Endodermal cell (in vitro differentiated cells): ENCODE measurements around the gene LRRC1. TPM values are rescaled to one million over a fixed set of nuclear protein-coding genes. Genes with fewer than 3 reads are reported as not detected.

Source experiments
- DNase-seq: peaks from one replicate; pipeline ENCODE4 v3.0.0-alpha.2; 2017
- H3K27ac ChIP-seq: 2 replicates; pipeline ENCODE4 v1.5.1; 2013; ENCODE audit warnings: mild to moderate bottlenecking, low read depth, low read length, moderate library complexity
- H3K27me3 ChIP-seq: 2 replicates; pipeline ENCODE4 v1.6.1; 2013; ENCODE audit warnings: mild to moderate bottlenecking, low read length, moderate library complexity; ENCODE audit not compliant: insufficient read depth, control insufficient read depth, poor library complexity, severe bottlenecking
- H3K36me3 ChIP-seq: 2 replicates; pipeline ENCODE4 v1.7.0; 2013; ENCODE audit warnings: mild to moderate bottlenecking, low read length, moderate library complexity; ENCODE audit not compliant: control insufficient read depth, insufficient read depth
- H3K4me1 ChIP-seq: one replicate; pipeline ENCODE4 v1.7.0; 2013; ENCODE audit warnings: low read length; ENCODE audit not compliant: control insufficient read depth, insufficient read depth
- H3K4me3 ChIP-seq: 2 replicates; pipeline ENCODE4 v1.5.1; 2013; ENCODE audit warnings: mild to moderate bottlenecking, low read length, moderate library complexity
- H3K9ac ChIP-seq: 2 replicates; pipeline ENCODE4 v1.6.1; 2013; ENCODE audit warnings: mild to moderate bottlenecking, low read length, moderate library complexity; ENCODE audit not compliant: poor library complexity, severe bottlenecking; ENCODE audit errors: extremely low read depth
- H3K9me3 ChIP-seq: 2 replicates; pipeline ENCODE4 v1.6.1; 2013; ENCODE audit warnings: mild to moderate bottlenecking, low read length, moderate library complexity; ENCODE audit not compliant: control insufficient read depth
- H3K27ac Mint-ChIP-seq: 2 replicates; pipeline ENCODE4 v1.8.0; 2020; ENCODE audit warnings: mixed read lengths
- H3K27me3 Mint-ChIP-seq: 2 replicates; pipeline ENCODE4 v1.8.0; 2021; ENCODE audit warnings: mild to moderate bottlenecking, mixed read lengths; ENCODE audit not compliant: insufficient read depth
- H3K36me3 Mint-ChIP-seq: 2 replicates; pipeline ENCODE4 v1.8.0; 2020; ENCODE audit warnings: low read depth, mixed read lengths
- H3K4me1 Mint-ChIP-seq: 2 replicates; pipeline ENCODE4 v1.8.0; 2020; ENCODE audit warnings: mixed read lengths
- H3K4me3 Mint-ChIP-seq: 2 replicates; pipeline ENCODE4 v1.8.0; 2020; ENCODE audit warnings: mild to moderate bottlenecking, moderate library complexity, mixed read lengths
- H3K9me3 Mint-ChIP-seq: 2 replicates; pipeline ENCODE4 v1.8.0; 2020; ENCODE audit warnings: mild to moderate bottlenecking, mixed read lengths
- WGBS, 2 experiments: methylation state at CpG; one replicate each; pipeline versions ENCODE4 v1.1.5 to v1.1.7; 2013; ENCODE audit warnings: missing lambda C conversion rate in 2 of 2, mixed read lengths in 1 of 2; ENCODE audit not compliant: insufficient coverage in 1 of 2, insufficient read length in 1 of 2; 5-methylcytosine and 5-hydroxymethylcytosine counted together
- total RNA-seq, 2 donors: library from RNA; stranded (reverse); fragmentation: NEBNext Ultra II Directional in 1 of 2; extraction: Animal tissue kit (Norgen Biotek cat#: 25700) in 1 of 2; gene quantifications; 2 replicates in 1 of 2; 3 replicates in 1 of 2; pipeline ENCODE4 v1.2.1, GENCODE V29; 2021
- TF ChIP-seq, protein P1 (sequence below): fragments of 200-600 bp; sonication (generic); conservative IDR thresholded peaks from 2 replicates; pipeline ENCODE4 v1.5.0; 2021; ENCODE audit warnings: antibody characterized with exemption, mild to moderate bottlenecking

LRRC1 gene
- total RNA-seq, 2 donors from 2014 or later: 14.1 to 15.3 TPM

DNA sequence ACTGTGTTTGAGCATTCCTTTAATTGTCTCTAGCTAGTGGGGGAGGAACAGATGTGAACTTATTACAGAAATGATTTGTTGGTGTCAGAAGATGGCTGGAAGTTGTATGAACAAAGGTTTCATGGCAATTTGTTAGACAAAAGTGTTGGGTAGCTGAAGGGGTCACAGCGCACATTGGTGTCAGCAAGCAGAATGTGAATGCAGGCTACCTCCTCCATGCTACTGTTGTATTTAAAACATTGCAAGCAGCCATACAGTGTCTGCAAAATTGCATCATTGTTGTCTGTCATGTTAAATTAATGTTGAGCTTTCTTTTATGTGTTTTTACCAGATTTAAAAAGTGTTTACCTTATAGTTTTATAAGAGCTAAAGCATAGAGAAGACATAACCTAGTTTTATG, 6.2 kb downstream of the LRRC1 start:
- TF ChIP-seq, protein P1, sequence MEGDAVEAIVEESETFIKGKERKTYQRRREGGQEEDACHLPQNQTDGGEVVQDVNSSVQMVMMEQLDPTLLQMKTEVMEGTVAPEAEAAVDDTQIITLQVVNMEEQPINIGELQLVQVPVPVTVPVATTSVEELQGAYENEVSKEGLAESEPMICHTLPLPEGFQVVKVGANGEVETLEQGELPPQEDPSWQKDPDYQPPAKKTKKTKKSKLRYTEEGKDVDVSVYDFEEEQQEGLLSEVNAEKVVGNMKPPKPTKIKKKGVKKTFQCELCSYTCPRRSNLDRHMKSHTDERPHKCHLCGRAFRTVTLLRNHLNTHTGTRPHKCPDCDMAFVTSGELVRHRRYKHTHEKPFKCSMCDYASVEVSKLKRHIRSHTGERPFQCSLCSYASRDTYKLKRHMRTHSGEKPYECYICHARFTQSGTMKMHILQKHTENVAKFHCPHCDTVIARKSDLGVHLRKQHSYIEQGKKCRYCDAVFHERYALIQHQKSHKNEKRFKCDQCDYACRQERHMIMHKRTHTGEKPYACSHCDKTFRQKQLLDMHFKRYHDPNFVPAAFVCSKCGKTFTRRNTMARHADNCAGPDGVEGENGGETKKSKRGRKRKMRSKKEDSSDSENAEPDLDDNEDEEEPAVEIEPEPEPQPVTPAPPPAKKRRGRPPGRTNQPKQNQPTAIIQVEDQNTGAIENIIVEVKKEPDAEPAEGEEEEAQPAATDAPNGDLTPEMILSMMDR: no peak
- H3K36me3 Mint-ChIP-seq: no peaks in the 10 kb centered on the region
- no peak overlapping the region for H3K27ac Mint-ChIP-seq
- H3K4me1 Mint-ChIP-seq: peaks cover 33% of the 10 kb centered on the region
- H3K27me3 Mint-ChIP-seq: peaks cover 30% of the 10 kb centered on the region
- Histone ChIP-seq H3K9ac (no peak overlapping the region), H3K4me1 (peaks cover 7% of the 10 kb centered on the region), H3K36me3 (no peaks in the 10 kb centered on the region), H3K4me3 (no peak overlapping the region), H3K27ac (no peak overlapping the region), H3K9me3 (no peaks in the 10 kb centered on the region), H3K27me3 (peaks cover 18% of the 10 kb centered on the region)
- no peak overlapping the region for H3K4me3 Mint-ChIP-seq
- H3K9me3 Mint-ChIP-seq: no peaks in the 10 kb centered on the region
- WGBS, 2 experiments: 80 to 100% methylated on average over 1 of the region's 1 CpG
- DNase-seq: no peak

DNA sequence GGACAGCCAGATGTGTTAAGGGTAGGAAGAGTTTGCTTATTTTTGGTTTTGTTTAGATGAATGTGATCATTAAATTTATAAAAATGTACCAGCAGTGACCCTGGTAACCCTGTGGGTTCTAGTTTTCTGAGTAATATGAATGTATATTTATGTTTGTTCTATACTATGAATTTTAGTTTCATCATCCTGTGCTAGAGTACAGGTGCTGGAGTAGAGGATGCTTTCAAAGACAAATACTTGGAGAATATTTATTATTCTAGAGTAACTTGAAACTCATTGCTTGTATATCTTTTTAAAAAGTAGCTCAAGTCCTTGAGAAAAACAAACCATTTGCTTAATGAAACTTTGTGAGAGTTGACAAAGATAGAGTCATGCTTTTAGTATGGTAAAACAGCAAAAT, 7.8 kb downstream of the LRRC1 start:
- Mint-ChIP-seq H3K36me3 (no peaks in the 10 kb centered on the region), H3K9me3 (no peaks in the 10 kb centered on the region), H3K27ac (no peak overlapping the region), H3K4me1 (peaks cover 29% of the 10 kb centered on the region), H3K4me3 (no peak overlapping the region), H3K27me3 (peaks cover 14% of the 10 kb centered on the region)
- no peaks in the 10 kb centered on the region for H3K9me3 ChIP-seq
- DNase-seq: no peak
- H3K4me1 ChIP-seq: peaks cover 5% of the 10 kb centered on the region
- TF ChIP-seq, protein P1: no peak
- H3K4me3 ChIP-seq: no peak overlapping the region
- H3K27me3 ChIP-seq: peaks cover 5% of the 10 kb centered on the region
- no peak overlapping the region for H3K9ac ChIP-seq
- H3K36me3 ChIP-seq: no peaks in the 10 kb centered on the region
- no peak overlapping the region for H3K27ac ChIP-seq

DNA sequence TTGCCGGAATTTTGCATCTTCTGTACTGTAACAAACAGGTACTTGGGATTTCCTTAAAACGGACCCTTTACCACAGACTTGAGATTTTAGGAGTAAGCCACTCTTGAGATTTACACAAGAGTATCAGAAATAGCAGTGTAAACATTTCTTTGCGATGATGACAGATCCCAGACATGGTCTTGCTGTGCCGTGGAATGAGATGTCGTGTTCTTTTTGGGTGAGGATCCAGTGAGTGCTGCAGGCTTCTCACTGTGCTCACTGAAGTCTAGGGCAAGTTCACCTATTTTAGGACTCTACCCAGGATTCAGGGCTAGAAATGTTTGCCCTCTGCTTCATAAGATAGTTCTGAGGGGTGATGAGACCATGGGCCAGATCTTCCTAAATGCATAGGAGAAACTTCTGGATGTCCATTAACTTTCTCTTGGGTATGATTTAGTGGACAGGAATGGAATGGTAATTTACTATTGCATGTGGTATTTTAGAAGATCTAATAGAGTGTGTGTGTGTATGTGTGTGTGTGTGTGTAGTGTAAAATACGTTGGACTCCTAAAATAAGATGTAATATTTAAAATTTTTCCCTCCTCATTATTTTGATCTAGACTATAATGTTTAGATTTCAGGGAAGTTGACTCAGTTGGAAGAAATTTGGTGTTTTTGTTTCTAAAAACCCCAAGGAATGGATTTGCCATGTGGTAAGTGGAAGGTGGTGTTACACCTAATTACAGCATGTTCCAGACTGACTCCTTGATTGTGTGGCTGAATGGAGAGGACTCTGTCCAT, 8.5 kb downstream of the LRRC1 start:
- Histone ChIP-seq H3K27ac (no peak overlapping the region), H3K4me3 (no peak overlapping the region), H3K9me3 (no peaks in the 10 kb centered on the region), H3K27me3 (no peaks in the 10 kb centered on the region), H3K4me1 (peaks cover 5% of the 10 kb centered on the region), H3K36me3 (no peaks in the 10 kb centered on the region), H3K9ac (no peak overlapping the region)
- peaks cover 35% of the 10 kb centered on the region for H3K4me1 Mint-ChIP-seq
- H3K27me3 Mint-ChIP-seq: peaks cover 9% of the 10 kb centered on the region
- H3K9me3 Mint-ChIP-seq: no peaks in the 10 kb centered on the region
- no peak overlapping the region for H3K4me3 Mint-ChIP-seq
- DNase-seq: no peak
- no peak overlapping the region for H3K27ac Mint-ChIP-seq
- H3K36me3 Mint-ChIP-seq: no peaks in the 10 kb centered on the region
- WGBS, 2 experiments: 90 to 100% methylated on average over 4 to 5 of the region's 6 CpGs
- TF ChIP-seq, protein P1: no peak
